Measurements from ENCODE around the gene KCNH5.

- TF ChIP-seq CTCF (conservative IDR thresholded peaks at IDR 0.05; ENCODE audit: low read length) (no peak), EZH2phosphoT487 (IDR thresholded peaks at IDR 0.05; ENCODE audit: borderline replicate concordance, low read depth, low read length) (no peak)
Measured at GRCh38 chr14:62921466-62921865, 123.8 kb downstream of the KCNH5 start.

Data from OCI-LY7 (cell line).